ENCODE results near the gene ZNF772. TPM values are rescaled to one million over a fixed set of nuclear protein-coding genes. Genes with fewer than 3 reads are reported as not detected.

ZNF772 gene
- polyA plus RNA-seq, 3 donors, result 0.32 to 1.2 (median 0.99) TPM

GRCh38 chr19:57466489-57466888, 10.9 kb downstream of the ZNF772 start:
- H3K9me3 ChIP-seq (replicated peaks in 1 of 2; ENCODE audit: control insufficient read depth in 1 of 2, insufficient read depth in 1 of 2, low read length in 2 of 2), result peaks cover 39 to 78% of the 10 kb centered on the region in 2 donors
- Mint-ChIP-seq H3K4me3 (no peak overlapping the region), H3K27ac (no peak overlapping the region), H3K27me3 (ENCODE audit: low read depth in 3 of 3) (peaks cover 0 to 2% (median 0%) of the 10 kb centered on the region in 3 donors), H3K4me1 (no peaks in the 10 kb centered on the region), H3K9me3 (peaks cover 30 to 88% (median 79%) of the 10 kb centered on the region in 7 donors), H3K36me3 (peaks cover 2 to 17% of the 10 kb centered on the region in 2 donors)
- no peak for DNase-seq
- no peak overlapping the region for H3K9ac ChIP-seq (ENCODE audit: insufficient read depth, low read length, poor library complexity, severe bottlenecking)
- no peaks in the 10 kb centered on the region for H3K27me3 ChIP-seq (ENCODE audit: control insufficient read depth in 2 of 2, insufficient read depth in 2 of 2, low read length in 2 of 2)
- no peaks in the 10 kb centered on the region for H4K20me1 ChIP-seq (ENCODE audit: insufficient read depth, low read length)
- WGBS (ENCODE audit: insufficient coverage), result 100% methylated on average over 2 of the region's 5 CpGs
- peak overlapping the region in 1 of 3 experiments; percentile 8 for H3K4me3 ChIP-seq (replicated peaks in 1 of 3; ENCODE audit: low read depth in 2 of 3, low read length in 3 of 3)
- H3K36me3 ChIP-seq (replicated peaks in 1 of 2; ENCODE audit: control insufficient read depth in 1 of 2, insufficient read depth in 2 of 2, low read length in 2 of 2), result peaks cover 0 to 13% of the 10 kb centered on the region in 2 donors
- H3K4me2 ChIP-seq (replicated peaks; ENCODE audit: extremely low read depth, low read length, poor library complexity, severe bottlenecking), result no peak overlapping the region
- H3K27ac ChIP-seq (ENCODE audit: low read depth in 1 of 2, low read length in 2 of 2), result no peak overlapping the region
- no peak overlapping the region for H2AFZ ChIP-seq (ENCODE audit: insufficient read depth, low read depth, low read length, poor library complexity, severe bottlenecking)
- intact Hi-C loops (cut with micrococcal nuclease), result no loop called here
- TF ChIP-seq CTCF (IDR thresholded peaks at IDR 0.05), result no peak
- no peaks in the 10 kb centered on the region for H3K79me2 ChIP-seq (ENCODE audit: insufficient read depth, low read length)
- no peaks in the 10 kb centered on the region for H3K4me1 ChIP-seq (ENCODE audit: control insufficient read depth in 1 of 2, insufficient read depth in 2 of 2, low read length in 2 of 2)

GRCh38 chr19:57465680-57466381, 11.5 kb downstream of the ZNF772 start:
- Histone ChIP-seq H3K27ac (ENCODE audit: low read depth in 1 of 2, low read length in 2 of 2) (no peak overlapping the region), H4K20me1 (ENCODE audit: insufficient read depth, low read length) (no peaks in the 10 kb centered on the region), H3K9me3 (replicated peaks in 1 of 2; ENCODE audit: control insufficient read depth in 1 of 2, insufficient read depth in 1 of 2, low read length in 2 of 2) (peaks cover 39 to 78% of the 10 kb centered on the region in 2 donors), H3K4me3 (replicated peaks in 1 of 3; ENCODE audit: low read depth in 2 of 3, low read length in 3 of 3) (no peak overlapping the region), H3K4me2 (replicated peaks; ENCODE audit: extremely low read depth, low read length, poor library complexity, severe bottlenecking) (no peak overlapping the region), H3K27me3 (ENCODE audit: control insufficient read depth in 2 of 2, insufficient read depth in 2 of 2, low read length in 2 of 2) (no peaks in the 10 kb centered on the region), H3K9ac (ENCODE audit: insufficient read depth, low read length, poor library complexity, severe bottlenecking) (no peak overlapping the region), H3K79me2 (ENCODE audit: insufficient read depth, low read length) (no peaks in the 10 kb centered on the region), H2AFZ (ENCODE audit: insufficient read depth, low read depth, low read length, poor library complexity, severe bottlenecking) (no peak overlapping the region), H3K4me1 (ENCODE audit: control insufficient read depth in 1 of 2, insufficient read depth in 2 of 2, low read length in 2 of 2) (no peaks in the 10 kb centered on the region), H3K36me3 (replicated peaks in 1 of 2; ENCODE audit: control insufficient read depth in 1 of 2, insufficient read depth in 2 of 2, low read length in 2 of 2) (peaks cover 0 to 13% of the 10 kb centered on the region in 2 donors)
- Mint-ChIP-seq H3K36me3 (peaks cover 2 to 15% of the 10 kb centered on the region in 2 donors), H3K4me1 (no peaks in the 10 kb centered on the region), H3K4me3 (no peak overlapping the region), H3K27me3 (ENCODE audit: low read depth in 3 of 3) (peaks cover 0 to 2% (median 0%) of the 10 kb centered on the region in 3 donors), H3K9me3 (peaks cover 30 to 86% (median 79%) of the 10 kb centered on the region in 7 donors), H3K27ac (no peak overlapping the region)
- TF ChIP-seq CTCF (IDR thresholded peaks at IDR 0.05), result peak; percentile 30
- DNase-seq, result peak in 2 of 3 donors; percentile 4 to 11
- intact Hi-C loops (cut with micrococcal nuclease), result no loop called here
- 90% methylated on average over 4 of the region's 5 CpGs for WGBS (ENCODE audit: insufficient coverage)
